ENCODE data around the gene SORBS1. TPM values are rescaled to one million over a fixed set of nuclear protein-coding genes. Genes with fewer than 3 reads are reported as not detected.

Gene SORBS1
- total RNA-seq, 6 experiments from 2014 or later, result 0.05 to 0.26 (median 0.18) TPM

- TF ChIP-seq CTCF (IDR thresholded peaks at IDR 0.05), result no peak
- H3K4me3 Mint-ChIP-seq, result no peak overlapping the region
- H3K27me3 Mint-ChIP-seq (ENCODE audit: insufficient read depth), result peaks cover 8% of the 10 kb centered on the region
- no peaks in the 10 kb centered on the region for H3K9me3 Mint-ChIP-seq
- DNase-seq, result no peak
- H3K36me3 Mint-ChIP-seq (ENCODE audit: low read depth), result no peaks in the 10 kb centered on the region
- no peak overlapping the region for H3K27ac Mint-ChIP-seq
- no peaks in the 10 kb centered on the region for H3K4me1 Mint-ChIP-seq (ENCODE audit: low read depth)
These were observed 36.7 kb downstream of the SORBS1 start for GRCh38 chr10:95524358-95525032.

GRCh38 chr10:95522117-95522516 is 39.1 kb downstream of the SORBS1 start:
- Mint-ChIP-seq H3K9me3 (no peaks in the 10 kb centered on the region), H3K36me3 (ENCODE audit: low read depth) (no peaks in the 10 kb centered on the region), H3K27ac (no peak overlapping the region), H3K4me3 (no peak overlapping the region), H3K27me3 (ENCODE audit: insufficient read depth) (peaks cover 8% of the 10 kb centered on the region), H3K4me1 (ENCODE audit: low read depth) (no peaks in the 10 kb centered on the region)
- no peak for TF ChIP-seq CTCF (IDR thresholded peaks at IDR 0.05)
- DNase-seq, result no peak

- H3K27me3 Mint-ChIP-seq (ENCODE audit: insufficient read depth), result peaks cover 4% of the 10 kb centered on the region
- no peak overlapping the region for H3K4me3 Mint-ChIP-seq
- TF ChIP-seq CTCF (IDR thresholded peaks at IDR 0.05), result no peak
- H3K9me3 Mint-ChIP-seq, result no peaks in the 10 kb centered on the region
- H3K36me3 Mint-ChIP-seq (ENCODE audit: low read depth), result no peaks in the 10 kb centered on the region
- H3K27ac Mint-ChIP-seq, result no peak overlapping the region
- no peak for DNase-seq
- no peaks in the 10 kb centered on the region for H3K4me1 Mint-ChIP-seq (ENCODE audit: low read depth)
These were observed 40.6 kb downstream of the SORBS1 start for GRCh38 chr10:95520617-95521016.

- Mint-ChIP-seq H3K36me3 (ENCODE audit: low read depth) (no peaks in the 10 kb centered on the region), H3K27me3 (ENCODE audit: insufficient read depth) (no peaks in the 10 kb centered on the region; the same call in none of the 2 replicates), H3K4me1 (ENCODE audit: low read depth) (0 out of 2 replicates have a peak, but pooled peaks cover 6% of the 10 kb centered on the region), H3K9me3 (no peaks in the 10 kb centered on the region), H3K4me3 (no peak overlapping the region), H3K27ac (no peak overlapping the region)
- DNase-seq, result no peak
- TF ChIP-seq CTCF (IDR thresholded peaks at IDR 0.05), result no peak
These were observed 42.4 kb downstream of the SORBS1 start for GRCh38 chr10:95518455-95519452.

- Mint-ChIP-seq H3K4me3 (no peak overlapping the region), H3K27ac (no peak overlapping the region), H3K4me1 (ENCODE audit: low read depth) (0 out of 2 replicates have a peak, but pooled peaks cover 6% of the 10 kb centered on the region), H3K9me3 (no peaks in the 10 kb centered on the region), H3K27me3 (ENCODE audit: insufficient read depth) (peaks cover under 1% of the 10 kb centered on the region), H3K36me3 (ENCODE audit: low read depth) (no peaks in the 10 kb centered on the region)
- DNase-seq, result no peak
- TF ChIP-seq CTCF (IDR thresholded peaks at IDR 0.05), result no peak
These were observed 43.4 kb downstream of the SORBS1 start for GRCh38 chr10:95517536-95518454.

Measured in HFFc6 (cell line).